ENCODE data around the gene REXO5.

Gene REXO5

DNA sequence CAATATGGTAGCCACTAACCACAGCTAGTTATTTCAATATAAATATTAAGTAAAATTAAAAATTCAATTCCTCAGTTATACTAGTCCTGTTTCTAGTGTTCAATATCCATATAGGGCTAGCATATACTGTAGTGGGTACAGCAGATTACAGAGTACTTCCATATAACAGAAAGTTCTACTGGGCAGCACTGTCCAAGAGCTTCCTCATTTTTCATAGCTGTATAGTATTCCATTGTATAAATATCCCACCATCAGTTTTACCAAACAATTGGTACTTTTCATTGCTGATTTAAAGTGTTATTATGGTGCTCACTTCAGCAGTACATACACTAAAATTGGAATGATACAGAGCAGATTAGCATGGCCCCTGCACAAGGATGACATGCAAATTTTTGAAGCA, 22.1 kb upstream of the REXO5 start:
- Histone ChIP-seq H3K4me3 (ENCODE audit: low read length) (no peak overlapping the region), H3K9me3 (replicated peaks; ENCODE audit: insufficient read depth, low read length) (no peaks in the 10 kb centered on the region), H4K20me1 (ENCODE audit: insufficient read depth, low read length) (no peaks in the 10 kb centered on the region), H3K27me3 (replicated peaks; ENCODE audit: insufficient read depth, low read length) (no peaks in the 10 kb centered on the region), H3K79me2 (ENCODE audit: low read length) (no peaks in the 10 kb centered on the region), H3K36me3 (replicated peaks; ENCODE audit: insufficient read depth, low read length) (no peaks in the 10 kb centered on the region), H3K4me1 (ENCODE audit: low read length) (no peaks in the 10 kb centered on the region), H3K27ac (ENCODE audit: low read length) (no peak overlapping the region), H3K4me2 (ENCODE audit: low read depth, low read length) (no peak overlapping the region), H3K9ac (ENCODE audit: low read length) (no peak overlapping the region), H2AFZ (ENCODE audit: low read length) (no peak overlapping the region), H3K9me2 (replicated peaks; ENCODE audit: insufficient read depth, low read length) (no peaks in the 10 kb centered on the region), H3F3A (ENCODE audit: insufficient read depth, low read length) (no peaks in the 10 kb centered on the region)
- no peak for DNase-seq
- TF ChIP-seq EZH2 (optimal IDR thresholded peaks at IDR 0.05; ENCODE audit: low read depth, low read length) (no peak), EZH2phosphoT487 (IDR thresholded peaks at IDR 0.05; ENCODE audit: low read length) (no peak)
- TF ChIP-seq, protein P1, sequence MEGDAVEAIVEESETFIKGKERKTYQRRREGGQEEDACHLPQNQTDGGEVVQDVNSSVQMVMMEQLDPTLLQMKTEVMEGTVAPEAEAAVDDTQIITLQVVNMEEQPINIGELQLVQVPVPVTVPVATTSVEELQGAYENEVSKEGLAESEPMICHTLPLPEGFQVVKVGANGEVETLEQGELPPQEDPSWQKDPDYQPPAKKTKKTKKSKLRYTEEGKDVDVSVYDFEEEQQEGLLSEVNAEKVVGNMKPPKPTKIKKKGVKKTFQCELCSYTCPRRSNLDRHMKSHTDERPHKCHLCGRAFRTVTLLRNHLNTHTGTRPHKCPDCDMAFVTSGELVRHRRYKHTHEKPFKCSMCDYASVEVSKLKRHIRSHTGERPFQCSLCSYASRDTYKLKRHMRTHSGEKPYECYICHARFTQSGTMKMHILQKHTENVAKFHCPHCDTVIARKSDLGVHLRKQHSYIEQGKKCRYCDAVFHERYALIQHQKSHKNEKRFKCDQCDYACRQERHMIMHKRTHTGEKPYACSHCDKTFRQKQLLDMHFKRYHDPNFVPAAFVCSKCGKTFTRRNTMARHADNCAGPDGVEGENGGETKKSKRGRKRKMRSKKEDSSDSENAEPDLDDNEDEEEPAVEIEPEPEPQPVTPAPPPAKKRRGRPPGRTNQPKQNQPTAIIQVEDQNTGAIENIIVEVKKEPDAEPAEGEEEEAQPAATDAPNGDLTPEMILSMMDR (IDR thresholded peaks at IDR 0.05; ENCODE audit: low read length) = no peak

DNA sequence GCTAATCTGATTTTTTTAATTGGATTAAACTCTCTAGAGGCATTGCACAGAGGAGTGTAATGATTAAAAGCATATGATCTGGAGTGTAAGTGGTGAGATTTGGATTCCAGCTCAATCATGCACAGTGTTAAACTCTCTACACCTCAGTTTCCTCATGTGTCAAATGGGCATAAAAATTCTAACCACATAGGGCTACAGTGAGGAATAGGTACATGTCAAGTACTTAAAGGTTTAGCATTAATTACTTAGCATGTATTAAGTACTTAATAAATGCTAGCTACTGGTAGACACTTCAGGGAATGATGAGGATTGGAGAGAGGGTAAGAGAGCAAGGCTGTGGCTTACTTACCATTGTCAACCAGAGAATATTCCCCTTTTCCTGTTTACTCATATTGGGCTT, 17.2 kb upstream of the REXO5 start:
- no peak for DNase-seq
- no peaks in the 10 kb centered on the region for H3K9me3 ChIP-seq (replicated peaks; ENCODE audit: insufficient read depth, low read length)
- no peaks in the 10 kb centered on the region for H3K9me2 ChIP-seq (replicated peaks; ENCODE audit: insufficient read depth, low read length)
- TF ChIP-seq, protein P1 (IDR thresholded peaks at IDR 0.05; ENCODE audit: low read length) = no peak
- TF ChIP-seq EZH2 (optimal IDR thresholded peaks at IDR 0.05; ENCODE audit: low read depth, low read length) = no peak
- TF ChIP-seq EZH2phosphoT487 (IDR thresholded peaks at IDR 0.05; ENCODE audit: low read length) = no peak
- H3K4me2 ChIP-seq (ENCODE audit: low read depth, low read length) = no peak overlapping the region
- no peaks in the 10 kb centered on the region for H3K27me3 ChIP-seq (replicated peaks; ENCODE audit: insufficient read depth, low read length)
- no peaks in the 10 kb centered on the region for H3F3A ChIP-seq (ENCODE audit: insufficient read depth, low read length)
- H3K4me3 ChIP-seq (ENCODE audit: low read length) = no peak overlapping the region
- H3K36me3 ChIP-seq (replicated peaks; ENCODE audit: insufficient read depth, low read length) = no peaks in the 10 kb centered on the region
- no peak overlapping the region for H3K9ac ChIP-seq (ENCODE audit: low read length)
- H2AFZ ChIP-seq (ENCODE audit: low read length) = no peak overlapping the region
- H3K4me1 ChIP-seq (ENCODE audit: low read length) = no peaks in the 10 kb centered on the region
- no peaks in the 10 kb centered on the region for H3K79me2 ChIP-seq (ENCODE audit: low read length)
- no peak overlapping the region for H3K27ac ChIP-seq (ENCODE audit: low read length)
- H4K20me1 ChIP-seq (ENCODE audit: insufficient read depth, low read length) = no peaks in the 10 kb centered on the region

DNA sequence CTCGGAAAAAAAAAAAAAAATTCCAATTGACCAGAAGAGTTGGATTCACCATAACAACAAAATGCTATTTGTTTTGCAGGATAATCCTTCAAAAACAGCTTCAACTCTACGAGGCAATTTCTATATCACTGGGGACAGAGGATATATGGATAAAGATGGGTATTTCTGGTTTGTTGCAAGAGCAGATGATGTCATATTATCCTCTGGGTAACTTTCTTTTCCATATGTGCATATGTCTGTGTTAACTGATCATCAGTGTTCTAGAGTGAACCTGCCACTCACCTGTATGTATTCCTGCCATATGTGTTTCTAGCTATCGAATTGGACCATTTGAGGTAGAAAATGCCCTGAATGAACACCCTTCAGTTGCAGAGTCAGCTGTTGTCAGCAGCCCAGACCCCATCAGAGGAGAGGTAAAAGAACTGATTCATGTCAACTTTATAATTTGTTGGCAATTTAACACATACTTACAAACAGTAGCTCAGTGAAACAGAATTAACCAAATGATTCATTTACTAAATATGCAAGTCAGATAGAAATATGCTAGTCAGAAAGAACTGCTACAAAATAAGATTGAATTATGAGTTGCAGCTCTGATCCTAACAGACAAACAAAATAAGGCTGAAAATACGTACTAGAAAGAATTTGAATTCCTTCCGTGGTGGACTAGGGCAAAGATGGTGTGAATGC, 14.3 kb upstream of the REXO5 start:
- H3K4me3 ChIP-seq (ENCODE audit: low read length) = no peak overlapping the region
- H3F3A ChIP-seq (ENCODE audit: insufficient read depth, low read length) = no peaks in the 10 kb centered on the region
- H3K4me1 ChIP-seq (ENCODE audit: low read length) = no peaks in the 10 kb centered on the region
- H3K27me3 ChIP-seq (replicated peaks; ENCODE audit: insufficient read depth, low read length) = no peaks in the 10 kb centered on the region
- no peak overlapping the region for H3K4me2 ChIP-seq (ENCODE audit: low read depth, low read length)
- no peak overlapping the region for H3K9ac ChIP-seq (ENCODE audit: low read length)
- no peaks in the 10 kb centered on the region for H3K36me3 ChIP-seq (replicated peaks; ENCODE audit: insufficient read depth, low read length)
- H3K9me3 ChIP-seq (replicated peaks; ENCODE audit: insufficient read depth, low read length) = no peaks in the 10 kb centered on the region
- H4K20me1 ChIP-seq (ENCODE audit: insufficient read depth, low read length) = no peaks in the 10 kb centered on the region
- H3K9me2 ChIP-seq (replicated peaks; ENCODE audit: insufficient read depth, low read length) = no peaks in the 10 kb centered on the region
- no peak overlapping the region for H2AFZ ChIP-seq (ENCODE audit: low read length)
- no peak overlapping the region for H3K27ac ChIP-seq (ENCODE audit: low read length)
- no peaks in the 10 kb centered on the region for H3K79me2 ChIP-seq (ENCODE audit: low read length)
- no peak for TF ChIP-seq EZH2phosphoT487 (IDR thresholded peaks at IDR 0.05; ENCODE audit: low read length)
- TF ChIP-seq, protein P1 (IDR thresholded peaks at IDR 0.05; ENCODE audit: low read length) = no peak
- no peak for DNase-seq

Measured in MM.1S (cell line).